ENCODE measurements around the gene LDB2. TPM values are rescaled to one million over a fixed set of nuclear protein-coding genes. Genes with fewer than 3 reads are reported as not detected.

Gene LDB2
- total RNA-seq, 1 experiment from 2014 or later: 94.0 TPM

- H3K4me3 ChIP-seq (ENCODE audit: insufficient read depth, low read depth, low read length): no peak overlapping the region
- DNase-seq: no peak
- H3K36me3 ChIP-seq (replicated peaks; ENCODE audit: control insufficient read depth, insufficient read depth, low read length): no peaks in the 10 kb centered on the region
- H3K27me3 ChIP-seq (ENCODE audit: control insufficient read depth, insufficient read depth, low read length): no peaks in the 10 kb centered on the region
Observed at GRCh38 chr4:16865897-16866283, 32.6 kb downstream of the LDB2 start.

GRCh38 chr4:16865209-16865896 lies 33.1 kb downstream of the LDB2 start:
- H3K27me3 ChIP-seq (ENCODE audit: control insufficient read depth, insufficient read depth, low read length): no peaks in the 10 kb centered on the region
- no peak overlapping the region for H3K4me3 ChIP-seq (ENCODE audit: insufficient read depth, low read depth, low read length)
- DNase-seq: no peak
- H3K36me3 ChIP-seq (replicated peaks; ENCODE audit: control insufficient read depth, insufficient read depth, low read length): no peaks in the 10 kb centered on the region

- Histone ChIP-seq H3K36me3 (replicated peaks; ENCODE audit: control insufficient read depth, insufficient read depth, low read length) (no peaks in the 10 kb centered on the region), H3K27me3 (ENCODE audit: control insufficient read depth, insufficient read depth, low read length) (no peaks in the 10 kb centered on the region), H3K4me3 (ENCODE audit: insufficient read depth, low read depth, low read length) (no peak overlapping the region)
- DNase-seq: no peak
Observed at GRCh38 chr4:16864199-16864598, 34.2 kb downstream of the LDB2 start.

GRCh38 chr4:16862697-16863096 lies 35.7 kb downstream of the LDB2 start:
- DNase-seq: no peak

GRCh38 chr4:16860516-16860915 lies 37.9 kb downstream of the LDB2 start:
- H3K27me3 ChIP-seq (ENCODE audit: control insufficient read depth, insufficient read depth, low read length): no peaks in the 10 kb centered on the region
- H3K36me3 ChIP-seq (replicated peaks; ENCODE audit: control insufficient read depth, insufficient read depth, low read length): no peaks in the 10 kb centered on the region
- no peak for DNase-seq
- no peak overlapping the region for H3K4me3 ChIP-seq (ENCODE audit: insufficient read depth, low read depth, low read length)

More at GRCh38 chr4:16862697-16863096, 35.7 kb downstream of the LDB2 start:
- H3K27me3 ChIP-seq (ENCODE audit: control insufficient read depth, insufficient read depth, low read length): no peaks in the 10 kb centered on the region
- no peak overlapping the region for H3K4me3 ChIP-seq (ENCODE audit: insufficient read depth, low read depth, low read length)
- H3K36me3 ChIP-seq (replicated peaks; ENCODE audit: control insufficient read depth, insufficient read depth, low read length): no peaks in the 10 kb centered on the region

- H3K4me3 ChIP-seq (ENCODE audit: insufficient read depth, low read depth, low read length): no peak overlapping the region
- no peak for DNase-seq
- no peaks in the 10 kb centered on the region for H3K36me3 ChIP-seq (replicated peaks; ENCODE audit: control insufficient read depth, insufficient read depth, low read length)
- no peaks in the 10 kb centered on the region for H3K27me3 ChIP-seq (ENCODE audit: control insufficient read depth, insufficient read depth, low read length)
Observed at GRCh38 chr4:16859031-16859430, 39.4 kb downstream of the LDB2 start.

- no peaks in the 10 kb centered on the region for H3K36me3 ChIP-seq (replicated peaks; ENCODE audit: control insufficient read depth, insufficient read depth, low read length)
- DNase-seq: peak; percentile 28
- H3K27me3 ChIP-seq (ENCODE audit: control insufficient read depth, insufficient read depth, low read length): no peaks in the 10 kb centered on the region
- H3K4me3 ChIP-seq (ENCODE audit: insufficient read depth, low read depth, low read length): no peak overlapping the region
Observed at GRCh38 chr4:16858275-16858752, 40.1 kb downstream of the LDB2 start.

GRCh38 chr4:16857425-16857824 lies 41.0 kb downstream of the LDB2 start:
- no peak for DNase-seq
- H3K4me3 ChIP-seq (ENCODE audit: insufficient read depth, low read depth, low read length): no peak overlapping the region
- no peaks in the 10 kb centered on the region for H3K27me3 ChIP-seq (ENCODE audit: control insufficient read depth, insufficient read depth, low read length)
- H3K36me3 ChIP-seq (replicated peaks; ENCODE audit: control insufficient read depth, insufficient read depth, low read length): no peaks in the 10 kb centered on the region

GRCh38 chr4:16853640-16854039 lies 44.8 kb downstream of the LDB2 start:
- no peak for DNase-seq
- Histone ChIP-seq H3K4me3 (ENCODE audit: insufficient read depth, low read depth, low read length) (no peak overlapping the region), H3K27me3 (ENCODE audit: control insufficient read depth, insufficient read depth, low read length) (no peaks in the 10 kb centered on the region)

GRCh38 chr4:16852644-16853043 lies 45.8 kb downstream of the LDB2 start:
- DNase-seq: no peak

More at GRCh38 chr4:16853640-16854039, 44.8 kb downstream of the LDB2 start:
- H3K36me3 ChIP-seq (replicated peaks; ENCODE audit: control insufficient read depth, insufficient read depth, low read length): no peaks in the 10 kb centered on the region

GRCh38 chr4:16852228-16852627 lies 46.2 kb downstream of the LDB2 start:
- Histone ChIP-seq H3K27me3 (ENCODE audit: control insufficient read depth, insufficient read depth, low read length) (no peaks in the 10 kb centered on the region), H3K36me3 (replicated peaks; ENCODE audit: control insufficient read depth, insufficient read depth, low read length) (no peaks in the 10 kb centered on the region), H3K4me3 (ENCODE audit: insufficient read depth, low read depth, low read length) (no peak overlapping the region)
- no peak for DNase-seq

More at GRCh38 chr4:16852644-16853043, 45.8 kb downstream of the LDB2 start:
- H3K36me3 ChIP-seq (replicated peaks; ENCODE audit: control insufficient read depth, insufficient read depth, low read length): no peaks in the 10 kb centered on the region
- no peak overlapping the region for H3K4me3 ChIP-seq (ENCODE audit: insufficient read depth, low read depth, low read length)
- no peaks in the 10 kb centered on the region for H3K27me3 ChIP-seq (ENCODE audit: control insufficient read depth, insufficient read depth, low read length)

- no peaks in the 10 kb centered on the region for H3K36me3 ChIP-seq (replicated peaks; ENCODE audit: control insufficient read depth, insufficient read depth, low read length)
- peak; percentile 55 for DNase-seq
Observed at GRCh38 chr4:16846540-16847117, 51.8 kb downstream of the LDB2 start.

GRCh38 chr4:16844816-16845586 lies 53.4 kb downstream of the LDB2 start:
- H3K4me3 ChIP-seq (ENCODE audit: insufficient read depth, low read depth, low read length): no peak overlapping the region

More at GRCh38 chr4:16846540-16847117, 51.8 kb downstream of the LDB2 start:
- no peak overlapping the region for H3K4me3 ChIP-seq (ENCODE audit: insufficient read depth, low read depth, low read length)
- H3K27me3 ChIP-seq (ENCODE audit: control insufficient read depth, insufficient read depth, low read length): no peaks in the 10 kb centered on the region

GRCh38 chr4:16843831-16844508 lies 54.5 kb downstream of the LDB2 start:
- no peak for DNase-seq
- no peak overlapping the region for H3K4me3 ChIP-seq (ENCODE audit: insufficient read depth, low read depth, low read length)
- H3K36me3 ChIP-seq (replicated peaks; ENCODE audit: control insufficient read depth, insufficient read depth, low read length): no peaks in the 10 kb centered on the region
- no peaks in the 10 kb centered on the region for H3K27me3 ChIP-seq (ENCODE audit: control insufficient read depth, insufficient read depth, low read length)

More at GRCh38 chr4:16844816-16845586, 53.4 kb downstream of the LDB2 start:
- no peaks in the 10 kb centered on the region for H3K27me3 ChIP-seq (ENCODE audit: control insufficient read depth, insufficient read depth, low read length)
- DNase-seq: no peak
- H3K36me3 ChIP-seq (replicated peaks; ENCODE audit: control insufficient read depth, insufficient read depth, low read length): no peaks in the 10 kb centered on the region
